K562 (cell line): ENCODE results near the gene SDR39U1. TPM values are rescaled to one million over a fixed set of nuclear protein-coding genes. Genes with fewer than 3 reads are reported as not detected.

ENCODE experiments used
- ATAC-seq: fragments of 200-7000 bp; cut with Tn5 transposase; 3 replicates; pipeline ENCODE4 v1.9.1; 2020; ENCODE audit warnings: moderate library complexity
- BruUV-seq: library from RNA; stranded (reverse); fragments of 400-500 nt; replicated peaks from 2 replicates; lab custom pipeline; 2021; lab: Mats Ljungman, UMichigan
- CTCF ChIA-PET: fragments of 300-600 bp; formaldehyde crosslinking; extraction: SDS; loops from one replicate; lab custom pipeline; 2021; ENCODE audit warnings: low intra/inter-chr PET ratio; lab: Yijun Ruan, JAX
- POLR2A ChIA-PET: fragments of 300-600, 350-650 bp; sonication (Branson Sonifier 250); formaldehyde crosslinking; extraction: SDS; loops from one replicate; lab custom pipeline; 2021; ENCODE audit warnings: antibody characterized with exemption, inconsistent platforms; lab: Yijun Ruan, JAX
- DNase-seq, 4 experiments: peaks; one replicate each; pipeline versions ENCODE4 v3.0.0 to v3.0.0-alpha.2; 2011 to 2018; ENCODE audit warnings: low spot score in 3 of 4, mixed read lengths in 3 of 4; ENCODE audit errors: extremely low read depth in 1 of 4
- FAIRE-seq: peaks from 2 replicates; lab custom pipeline; 2011; peaks lifted over from hg19 to GRCh38; lab: Jason Lieb, UNC
- H2AFZ ChIP-seq: 2 replicates; pipeline ENCODE4 v1.6.0; 2011; ENCODE audit warnings: low read depth, low read length, control low read depth, inconsistent platforms
- H3K27ac ChIP-seq: fragments of 200-600 bp; 3 replicates; pipeline ENCODE4 v1.8.0; 2011; ENCODE audit warnings: low read depth, mild to moderate bottlenecking, control low read depth, inconsistent platforms, low read length, moderate library complexity, mixed read lengths; ENCODE audit errors: extremely low read depth
- H3K27me3 ChIP-seq, 2 experiments: fragments of 300-600 bp in 1 of 2; 2 replicates in 1 of 2; 3 replicates in 1 of 2; pipeline versions ENCODE4 v1.6.0 to v1.8.0; 2011; ENCODE audit warnings: inconsistent platforms in 2 of 2, low read length in 2 of 2, mild to moderate bottlenecking in 1 of 2, mixed read lengths in 1 of 2, moderate library complexity in 1 of 2; ENCODE audit not compliant: control insufficient read depth in 2 of 2, insufficient read depth in 2 of 2
- H3K36me3 ChIP-seq: fragments of 300-600 bp; 3 replicates; pipeline ENCODE4 v1.8.0; 2011; ENCODE audit warnings: mild to moderate bottlenecking, low read length, inconsistent platforms; ENCODE audit not compliant: control insufficient read depth, insufficient read depth
- H3K4me1 ChIP-seq, 2 experiments: fragments of 200-600 bp in 1 of 2; replicated peaks in 1 of 2; 2 replicates in 1 of 2; 3 replicates in 1 of 2; pipeline versions ENCODE4 v1.5.1 to v1.8.0; 2011; ENCODE audit warnings: inconsistent platforms in 2 of 2, low read length in 2 of 2, mild to moderate bottlenecking in 1 of 2, mixed read lengths in 1 of 2, moderate library complexity in 1 of 2; ENCODE audit not compliant: control insufficient read depth in 2 of 2, insufficient read depth in 2 of 2
- H3K4me2 ChIP-seq: 2 replicates; pipeline ENCODE4 v1.6.1; 2011; ENCODE audit warnings: low read length, control low read depth, inconsistent platforms, mixed read lengths; ENCODE audit not compliant: insufficient read depth
- H3K4me3 ChIP-seq: fragments of 200-600 bp; sonication (generic), shearing (Covaris generic); 2 replicates; pipeline ENCODE4 v1.5.1; 2016; ENCODE audit warnings: control low read depth, inconsistent platforms
- H3K79me2 ChIP-seq: fragments of 200-600 bp; 3 replicates; pipeline ENCODE4 v1.8.0; 2011; ENCODE audit warnings: low read length, inconsistent platforms; ENCODE audit not compliant: control insufficient read depth, insufficient read depth
- H3K9ac ChIP-seq, 2 experiments: 2 replicates each; pipeline versions ENCODE4 v1.6.0 to v1.6.1; 2011; ENCODE audit warnings: low read depth in 2 of 2, low read length in 2 of 2, control low read depth in 1 of 2, inconsistent platforms in 1 of 2, mild to moderate bottlenecking in 1 of 2, mixed read lengths in 1 of 2; ENCODE audit not compliant: insufficient read depth in 1 of 2
- H3K9me1 ChIP-seq: one replicate; pipeline ENCODE4 v1.6.0; 2011; ENCODE audit warnings: inconsistent platforms, mild to moderate bottlenecking, low read length, moderate library complexity; ENCODE audit not compliant: control insufficient read depth, insufficient read depth
- H3K9me3 ChIP-seq: replicated peaks from 2 replicates; pipeline ENCODE4 v1.5.1; 2011; ENCODE audit warnings: low read depth, low read length, inconsistent platforms; ENCODE audit not compliant: control insufficient read depth, insufficient read depth
- H4K20me1 ChIP-seq: replicated peaks from 2 replicates; pipeline ENCODE4 v1.6.1; 2011; ENCODE audit warnings: low read length, inconsistent platforms, mixed read lengths; ENCODE audit not compliant: control insufficient read depth, insufficient read depth
- PCBP1 ChIP-seq: fragments of 200-400 bp; formaldehyde crosslinking; IDR thresholded peaks from 2 replicates; pipeline ENCODE4 v1.6.1; 2018; ENCODE audit warnings: mild to moderate bottlenecking, low read depth, low read length; ENCODE audit not compliant: poor library complexity, severe bottlenecking
- POLR2G ChIP-seq: fragments of 200-400 bp; formaldehyde crosslinking; IDR thresholded peaks from 2 replicates; pipeline ENCODE4 v1.6.1; 2017; ENCODE audit warnings: low read depth, mild to moderate bottlenecking, antibody characterized with exemption, low read length, moderate library complexity
- RHOXF2B ChIP-seq: fragments of 250-450 bp; sonication (Bioruptor Pico); conservative IDR thresholded peaks from 2 replicates; pipeline ENCODE4 v1.5.1; 2021
- WGBS: fragments of 100-300 bp; shearing (Covaris generic); methylation state at CpG from one replicate; pipeline ENCODE4 v1.1.6; 2016; ENCODE audit warnings: low coverage, mixed read lengths; ENCODE audit not compliant: insufficient coverage; ENCODE audit errors: missing lambda C conversion rate; 5-methylcytosine and 5-hydroxymethylcytosine counted together
- in situ Hi-C: fragments of 300-500 bp; cut with MboI; formaldehyde crosslinking; loops from 4 replicates; pipeline ENCODE4 v1.15.0; 2018; ENCODE audit warnings: inconsistent platforms, mixed read lengths
- intact Hi-C: fragments of 100-400 bp; cut with micrococcal nuclease; formaldehyde crosslinking; loops from 2 replicates; pipeline ENCODE4 v1.14.2; 2022
- polyA plus RNA-seq, 8 experiments: library from polyadenylated mRNA; depleted of rRNA in 4 of 8; stranded (reverse) in 5 of 8; unstranded in 3 of 8; fragments of >200 nt; fragmentation: Nextera tagmentation in 2 of 8; fragmentation: Illumina TruSeq in 1 of 8; extraction: Ambion mirVana in 2 of 8; extraction: Trizol in 1 of 8; gene quantifications; 2 replicates each; pipeline versions ENCODE4 v1.2.1 to v1.2.3, GENCODE V29; 2011 to 2014; ENCODE audit warnings: inconsistent platforms in 1 of 8, missing spikeins in 1 of 8
- total RNA-seq, 7 experiments: library from RNA; depleted of rRNA in 6 of 7; stranded (reverse); fragments of >200 nt in 6 of 7; fragmentation: Illumina TruSeq in 2 of 7; extraction: Trizol in 2 of 7; gene quantifications; 2 replicates each; pipeline versions ENCODE4 v1.2.1 to v1.2.3, GENCODE V29; 2011 to 2021; ENCODE audit warnings: low replicate concordance in 1 of 7

SDR39U1 gene
- total and polyA plus RNA-seq, 9 of the 15 experiments (the other 6 are each of a cell fraction or from before 2014, with no cell fraction given) = 10.4 to 56.1 (median 19.8) TPM

DNA sequence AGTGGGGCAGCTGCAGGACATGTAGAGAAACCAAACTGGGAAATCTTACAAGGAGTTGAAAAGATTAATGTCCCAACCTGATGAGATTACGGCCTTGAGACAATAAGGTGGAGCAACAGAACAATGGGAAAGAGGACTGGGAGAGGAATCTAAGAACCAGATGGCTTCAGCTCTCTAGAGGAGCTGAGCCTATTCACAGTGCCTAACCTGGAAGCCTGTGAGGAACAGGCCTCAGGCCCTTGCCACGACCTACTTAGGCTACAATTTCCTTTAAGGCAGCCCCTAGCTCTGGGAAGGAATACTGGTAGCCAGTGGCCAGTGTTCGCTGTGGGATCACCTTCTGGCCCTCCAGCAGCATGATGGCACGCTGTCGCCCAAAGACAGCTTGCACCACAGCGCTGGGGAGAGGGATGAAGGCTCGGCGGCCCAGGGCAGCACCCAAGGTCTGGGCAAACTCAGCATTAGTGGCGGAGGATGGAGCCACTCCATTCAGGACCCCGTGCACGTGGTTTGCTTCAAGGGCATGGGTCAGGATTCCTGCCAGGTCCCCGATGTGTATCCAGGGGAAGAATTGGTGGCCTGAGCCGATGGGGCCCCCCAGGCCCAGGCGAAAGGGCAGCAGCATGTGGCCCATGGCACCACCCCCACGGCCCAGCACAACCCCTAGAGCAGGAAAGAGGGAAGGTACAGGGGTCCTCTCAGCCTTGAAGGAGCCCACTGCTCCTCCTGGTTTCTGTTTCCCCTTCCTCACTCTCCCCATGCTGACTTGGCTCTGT is 2.6 kb downstream of the SDR39U1 start:
- H3K4me1 ChIP-seq = peaks cover 0 to 10% of the 10 kb centered on the region in 2 experiments; a peak in 2 of 5 replicates
- TF ChIP-seq RHOXF2B (CRISPR knock-in tag) (no peak), POLR2G (peak; percentile 62; the same call in 1 of the 2 replicates), PCBP1 (no peak)
- TF ChIP-seq, all 486 proteins: peak for 1
- no peaks in the 10 kb centered on the region for H4K20me1 ChIP-seq
- no peaks in the 10 kb centered on the region for H3K9me1 ChIP-seq
- ATAC-seq (no peak), FAIRE-seq (no peak), DNase-seq (no peak)
- no peak overlapping the region for H3K27ac ChIP-seq
- in situ Hi-C loops (loop anchor here (10.0 kb wide), 2 partner anchors 195 to 385 kb away; partner anchors contain the start of genes CARMIL3 and TINF2), intact Hi-C loops (no loop called here)
- CTCF ChIA-PET = interaction anchor here (0.5 kb wide), 1 partner anchor 107 kb away, joined by 3 read pairs; no protein-coding TSS in a partner anchor
- no peak overlapping the region for H2AFZ ChIP-seq
- POLR2A ChIA-PET = interaction anchor here (1.0 to 3.6 kb wide), 2 partner anchors 9 to 15 kb away, joined by 3 to 43 read pairs; partner anchors contain the start of genes CBLN3 and KHNYN
- peaks cover 53% of the 10 kb centered on the region for H3K36me3 ChIP-seq
- H3K27me3 ChIP-seq = no peaks in the 10 kb centered on the region
- H3K4me2 ChIP-seq = no peak overlapping the region
- BruUV-seq = no TSS peak
- H3K4me3 ChIP-seq = no peak overlapping the region
- peaks cover 23% of the 10 kb centered on the region for H3K79me2 ChIP-seq
- no peaks in the 10 kb centered on the region for H3K9me3 ChIP-seq
- 74% methylated on average over 7 of the region's 15 CpGs for WGBS
- H3K9ac ChIP-seq = peak overlapping the region in 1 of 2 experiments; percentile 58; a peak in 2 of 4 replicates
